Mesothelial cell of epicardium (in vitro differentiated cells): ENCODE data around the gene DKK3. TPM values are rescaled to one million over a fixed set of nuclear protein-coding genes. Genes with fewer than 3 reads are reported as not detected.

Experiments used
- DNase-seq, 2 experiments: peaks; one replicate each; pipeline ENCODE4 v3.0.0; 2021; ENCODE audit warnings: low spot score in 2 of 2; ENCODE audit not compliant: unreplicated experiment in 2 of 2
- H3K27ac Mint-ChIP-seq: 2 replicates; pipeline ENCODE4 v1.8.0; 2021; ENCODE audit warnings: mixed read lengths
- H3K27me3 Mint-ChIP-seq: 2 replicates; pipeline ENCODE4 v1.8.0; 2021; ENCODE audit warnings: low read depth, mixed read lengths
- H3K36me3 Mint-ChIP-seq: 2 replicates; pipeline ENCODE4 v1.8.0; 2021; ENCODE audit warnings: mixed read lengths
- H3K4me1 Mint-ChIP-seq: 2 replicates; pipeline ENCODE4 v1.8.0; 2021; ENCODE audit warnings: mixed read lengths
- H3K4me3 Mint-ChIP-seq: 2 replicates; pipeline ENCODE4 v1.8.0; 2021; ENCODE audit warnings: mild to moderate bottlenecking, moderate library complexity, mixed read lengths
- H3K9me3 Mint-ChIP-seq: 2 replicates; pipeline ENCODE4 v1.8.0; 2021; ENCODE audit warnings: mixed read lengths
- total RNA-seq: library from RNA; stranded (reverse); gene quantifications from 3 replicates; pipeline ENCODE4 v1.2.1, GENCODE V29; 2021
- TF ChIP-seq, protein P1 (sequence below): fragments of 200-600 bp; sonication (generic); IDR thresholded peaks from one replicate; pipeline ENCODE4 v1.5.0; 2021; ENCODE audit warnings: antibody characterized with exemption; ENCODE audit not compliant: unreplicated experiment

The DKK3 gene
- total RNA-seq, 1 donor from 2014 or later = 29.7 TPM

DNA sequence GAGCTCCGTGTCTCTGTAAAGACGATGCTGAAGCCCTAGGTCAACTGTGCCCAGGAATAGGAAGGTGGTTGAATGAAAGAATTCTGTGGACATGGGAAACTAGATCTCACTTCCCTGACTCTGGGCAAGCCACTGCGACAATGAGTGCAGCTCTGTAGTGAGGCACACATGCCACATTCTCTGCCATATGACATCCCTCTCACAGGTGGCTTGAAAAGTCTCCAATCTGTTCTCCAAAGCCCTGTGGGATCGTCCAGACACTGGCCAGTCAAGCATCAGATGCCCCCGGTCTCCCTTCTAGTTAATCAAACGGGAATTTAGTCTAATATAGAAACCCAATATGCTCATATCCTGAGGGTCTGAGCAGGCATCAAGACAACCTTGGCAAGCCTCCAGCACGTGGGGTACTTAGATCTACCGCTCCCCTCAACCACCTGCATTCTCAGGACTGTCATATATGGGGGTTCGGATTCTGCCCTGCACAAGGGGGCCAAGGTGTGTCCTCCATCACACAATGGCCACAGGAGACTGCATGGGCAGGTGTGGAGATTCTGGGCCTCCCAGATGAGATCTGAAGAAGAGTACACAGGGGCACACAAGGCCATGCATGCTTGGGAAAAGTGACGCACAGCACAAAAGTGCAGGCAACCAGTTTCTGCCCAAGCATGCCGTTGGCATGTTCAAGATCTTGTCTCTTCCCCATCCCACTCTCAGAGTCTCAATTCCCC, 11.9 kb downstream of the DKK3 start:
- Mint-ChIP-seq H3K27ac (no peak overlapping the region), H3K9me3 (no peaks in the 10 kb centered on the region), H3K27me3 (no peaks in the 10 kb centered on the region), H3K4me3 (no peak overlapping the region), H3K4me1 (peaks cover 13% of the 10 kb centered on the region), H3K36me3 (peaks cover 6% of the 10 kb centered on the region)
- TF ChIP-seq, protein P1, sequence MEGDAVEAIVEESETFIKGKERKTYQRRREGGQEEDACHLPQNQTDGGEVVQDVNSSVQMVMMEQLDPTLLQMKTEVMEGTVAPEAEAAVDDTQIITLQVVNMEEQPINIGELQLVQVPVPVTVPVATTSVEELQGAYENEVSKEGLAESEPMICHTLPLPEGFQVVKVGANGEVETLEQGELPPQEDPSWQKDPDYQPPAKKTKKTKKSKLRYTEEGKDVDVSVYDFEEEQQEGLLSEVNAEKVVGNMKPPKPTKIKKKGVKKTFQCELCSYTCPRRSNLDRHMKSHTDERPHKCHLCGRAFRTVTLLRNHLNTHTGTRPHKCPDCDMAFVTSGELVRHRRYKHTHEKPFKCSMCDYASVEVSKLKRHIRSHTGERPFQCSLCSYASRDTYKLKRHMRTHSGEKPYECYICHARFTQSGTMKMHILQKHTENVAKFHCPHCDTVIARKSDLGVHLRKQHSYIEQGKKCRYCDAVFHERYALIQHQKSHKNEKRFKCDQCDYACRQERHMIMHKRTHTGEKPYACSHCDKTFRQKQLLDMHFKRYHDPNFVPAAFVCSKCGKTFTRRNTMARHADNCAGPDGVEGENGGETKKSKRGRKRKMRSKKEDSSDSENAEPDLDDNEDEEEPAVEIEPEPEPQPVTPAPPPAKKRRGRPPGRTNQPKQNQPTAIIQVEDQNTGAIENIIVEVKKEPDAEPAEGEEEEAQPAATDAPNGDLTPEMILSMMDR = no peak
- DNase-seq = no peak

DNA sequence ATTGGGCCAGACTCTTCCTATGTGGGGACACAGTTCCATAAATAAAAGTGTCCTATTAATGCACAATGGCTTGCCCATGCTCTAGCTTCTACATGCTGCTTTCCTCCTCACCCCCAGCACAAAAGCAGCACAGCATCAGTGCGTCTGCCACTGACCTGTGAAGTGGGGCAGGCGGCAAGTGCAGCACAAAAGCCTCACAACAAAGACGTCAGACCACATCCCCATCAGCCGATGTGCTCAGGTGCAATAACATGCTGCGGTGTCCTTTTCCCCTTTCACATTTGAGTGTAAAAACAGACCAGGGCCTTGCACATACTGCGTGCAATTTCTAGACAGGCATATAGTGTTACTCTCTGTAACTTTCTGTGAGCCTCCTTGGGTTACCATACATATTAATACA, 12.8 kb downstream of the DKK3 start:
- DNase-seq = no peak
- Mint-ChIP-seq H3K4me3 (no peak overlapping the region), H3K36me3 (peaks cover 7% of the 10 kb centered on the region), H3K27me3 (no peaks in the 10 kb centered on the region), H3K9me3 (no peaks in the 10 kb centered on the region), H3K4me1 (peaks cover 14% of the 10 kb centered on the region), H3K27ac (no peak overlapping the region)
- TF ChIP-seq, protein P1 = no peak

DNA sequence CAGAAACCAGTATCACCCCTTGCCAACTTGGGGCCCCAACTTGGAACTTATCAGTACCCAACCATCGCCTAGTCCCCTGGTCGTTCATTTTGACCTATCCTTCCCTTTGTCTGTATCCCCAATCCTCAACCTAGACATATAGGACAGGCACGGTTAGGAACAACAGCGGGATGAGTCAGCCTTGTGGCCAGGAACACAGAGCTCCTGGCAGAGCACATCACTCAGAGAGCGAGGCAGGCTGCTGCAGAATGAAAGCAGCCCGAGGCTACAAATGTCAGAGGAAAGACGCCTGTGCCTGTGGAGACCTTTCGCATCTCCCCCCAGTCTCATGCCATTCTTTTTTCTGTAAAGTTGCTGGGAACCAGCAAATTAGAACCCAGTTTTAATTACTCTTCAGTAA, 14.6 kb downstream of the DKK3 start:
- peaks cover 7% of the 10 kb centered on the region for H3K36me3 Mint-ChIP-seq
- no peaks in the 10 kb centered on the region for H3K9me3 Mint-ChIP-seq
- no peaks in the 10 kb centered on the region for H3K27me3 Mint-ChIP-seq
- H3K27ac Mint-ChIP-seq = peak overlapping the region; percentile 3
- DNase-seq = no peak
- H3K4me1 Mint-ChIP-seq = peaks cover 18% of the 10 kb centered on the region
- H3K4me3 Mint-ChIP-seq = no peak overlapping the region
- TF ChIP-seq, protein P1 = no peak

DNA sequence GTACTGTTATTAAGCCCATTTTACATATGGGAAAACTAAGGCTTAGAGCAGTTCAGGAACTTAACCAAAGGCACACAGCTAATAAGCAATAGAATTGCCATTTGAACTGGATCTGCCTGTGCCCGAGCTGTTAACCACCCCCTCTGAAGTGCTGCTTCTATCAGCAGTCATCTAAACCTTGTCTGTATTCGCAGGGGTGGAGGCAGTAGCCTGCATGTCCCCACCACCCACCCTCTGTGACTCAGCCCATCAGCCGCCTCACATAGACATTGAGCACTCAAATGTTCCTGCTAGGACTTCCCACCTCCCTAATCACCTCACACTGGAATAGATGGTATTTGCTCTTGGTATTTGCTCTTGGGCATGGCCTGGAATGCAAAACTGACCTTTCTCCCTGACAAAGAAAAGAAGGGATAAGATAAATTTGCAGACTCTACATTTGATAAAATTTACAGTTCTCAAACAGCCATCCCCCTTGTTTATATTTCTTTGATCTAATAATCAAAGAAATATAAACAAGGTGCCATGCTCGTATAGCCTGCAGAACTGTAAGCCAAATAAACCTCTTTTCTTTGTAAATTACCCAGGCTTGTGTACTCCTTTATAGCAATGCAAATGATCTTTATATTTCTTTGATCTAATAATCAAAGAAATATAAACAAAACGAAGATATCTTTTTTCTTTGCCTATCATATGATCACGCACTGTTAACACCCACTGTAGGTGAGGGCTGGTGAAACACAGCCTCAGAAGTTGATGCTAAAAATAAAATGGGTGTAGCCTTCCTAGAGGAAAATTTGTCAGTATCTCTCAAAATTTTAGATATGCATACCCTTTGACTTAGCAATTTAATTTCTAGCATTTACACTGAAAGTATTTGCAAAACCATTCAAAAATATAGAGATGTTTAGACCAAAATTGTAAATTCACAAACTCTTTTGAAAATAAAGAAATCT, 15.9 kb downstream of the DKK3 start:
- TF ChIP-seq, protein P1 = no peak
- Mint-ChIP-seq H3K4me3 (no peak overlapping the region), H3K27me3 (no peaks in the 10 kb centered on the region), H3K27ac (no peak overlapping the region), H3K4me1 (peaks cover 24% of the 10 kb centered on the region), H3K36me3 (peaks cover 1% of the 10 kb centered on the region), H3K9me3 (no peaks in the 10 kb centered on the region)
- DNase-seq = no peak

DNA sequence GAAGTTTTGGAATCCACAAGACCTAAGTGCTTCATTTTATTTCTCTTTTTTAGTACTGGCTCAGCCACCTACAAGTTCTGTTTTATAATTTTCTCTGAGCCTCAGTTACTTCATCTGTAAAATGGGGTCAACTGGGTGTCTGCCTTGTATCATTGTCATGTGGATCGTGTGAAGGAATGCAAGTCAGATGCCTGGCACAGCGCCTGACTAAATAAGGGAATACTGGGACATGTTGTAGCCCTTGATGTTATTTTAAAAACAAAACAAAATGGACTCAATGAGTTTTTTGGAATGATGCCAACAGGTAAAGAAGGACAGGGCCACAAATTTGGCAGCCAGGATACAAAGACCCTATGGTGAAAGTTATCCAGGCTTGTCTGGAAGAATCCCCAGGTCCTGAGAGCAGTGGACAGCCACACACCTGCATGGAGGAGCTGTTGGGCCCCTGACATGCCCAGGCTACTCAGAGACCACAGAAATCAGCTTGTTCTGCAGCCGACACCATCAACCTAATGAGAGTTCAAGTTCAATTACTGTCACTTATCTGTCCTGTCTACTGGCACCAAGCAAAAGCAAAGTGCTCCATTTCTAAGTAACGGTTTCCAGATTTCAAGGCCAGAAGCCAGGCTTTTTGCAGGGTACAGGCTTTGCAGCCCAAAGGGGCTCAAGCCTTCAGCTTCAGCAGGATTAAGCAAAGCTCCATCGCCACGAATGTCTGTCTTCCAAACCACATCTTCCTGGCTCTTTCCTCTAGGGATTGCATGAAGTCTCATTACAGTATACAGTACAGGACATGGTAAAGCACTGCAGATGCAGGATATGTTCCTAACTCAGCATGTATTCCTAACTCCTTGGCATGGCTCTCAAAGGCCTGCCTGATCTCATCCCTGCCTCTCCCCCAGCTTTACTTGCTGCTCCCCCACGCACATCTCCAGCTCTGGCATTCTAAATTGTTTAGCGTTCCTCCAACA, 18.4 kb downstream of the DKK3 start:
- TF ChIP-seq, protein P1 = no peak
- H3K36me3 Mint-ChIP-seq = peaks cover 1% of the 10 kb centered on the region
- no peak for DNase-seq
- H3K27ac Mint-ChIP-seq = no peak overlapping the region
- no peaks in the 10 kb centered on the region for H3K9me3 Mint-ChIP-seq
- peaks cover 20% of the 10 kb centered on the region for H3K4me1 Mint-ChIP-seq
- no peak overlapping the region for H3K4me3 Mint-ChIP-seq
- no peaks in the 10 kb centered on the region for H3K27me3 Mint-ChIP-seq
